Fibroblast of lung (primary cell): ENCODE data around the gene PKN1. TPM values are rescaled to one million over a fixed set of nuclear protein-coding genes. Genes with fewer than 3 reads are reported as not detected.
A peak's percentile ranks its signal among the peaks of the same experiment; 100 is the strongest.

Experiments used
- DNase-seq, 2 donors: peaks; one replicate each; pipeline versions ENCODE4 v3.0.0 to v3.0.0-alpha.2; 2010; ENCODE audit warnings: low read depth in 2 of 2
- H2AFZ ChIP-seq: 2 replicates; pipeline ENCODE4 v1.5.1; 2012; ENCODE audit warnings: low read length, control low read depth, inconsistent platforms
- H3K27ac ChIP-seq: 2 replicates; pipeline ENCODE4 v1.5.1; 2011; ENCODE audit warnings: low read length, control low read depth; ENCODE audit not compliant: insufficient read depth
- H3K27me3 ChIP-seq: 2 replicates; pipeline ENCODE4 v1.5.1; 2011; ENCODE audit warnings: mild to moderate bottlenecking, low read length; ENCODE audit not compliant: control insufficient read depth, insufficient read depth
- H3K36me3 ChIP-seq: 2 replicates; pipeline ENCODE4 v1.5.1; 2011; ENCODE audit warnings: low read length; ENCODE audit not compliant: control insufficient read depth, insufficient read depth
- H3K4me1 ChIP-seq: 2 replicates; pipeline ENCODE4 v1.5.1; 2011; ENCODE audit warnings: low read length; ENCODE audit not compliant: control insufficient read depth, insufficient read depth; ENCODE audit errors: extremely low read depth
- H3K4me2 ChIP-seq: 2 replicates; pipeline ENCODE4 v1.5.1; 2011; ENCODE audit warnings: low read length, control low read depth; ENCODE audit not compliant: insufficient read depth; ENCODE audit errors: extremely low read depth
- H3K4me3 ChIP-seq, 4 experiments: fragments of 200-600 bp in 1 of 4; sonication (generic) in 1 of 4; replicated peaks in 1 of 4; 2 replicates each; pipeline ENCODE4 v1.5.1; 2011 to 2016; ENCODE audit warnings: low read length in 4 of 4, low read depth in 3 of 4, mild to moderate bottlenecking in 3 of 4, control low read depth in 2 of 4, inconsistent platforms in 1 of 4, mixed read lengths in 1 of 4; ENCODE audit not compliant: insufficient read depth in 1 of 4; ENCODE audit errors: control extremely low read depth in 1 of 4
- H3K79me2 ChIP-seq: 2 replicates; pipeline ENCODE4 v1.5.1; 2012; ENCODE audit warnings: mild to moderate bottlenecking, low read length, inconsistent platforms; ENCODE audit not compliant: control insufficient read depth, insufficient read depth
- H3K9ac ChIP-seq: 2 replicates; pipeline ENCODE4 v1.5.1; 2011; ENCODE audit warnings: mild to moderate bottlenecking, low read length, control low read depth; ENCODE audit not compliant: insufficient read depth
- H3K9me3 ChIP-seq: 2 replicates; pipeline ENCODE4 v1.5.1; 2012; ENCODE audit warnings: low read depth, low read length; ENCODE audit not compliant: control insufficient read depth, insufficient read depth
- H4K20me1 ChIP-seq: 2 replicates; pipeline ENCODE4 v1.5.1; 2011; ENCODE audit warnings: low read length; ENCODE audit not compliant: control insufficient read depth, insufficient read depth; ENCODE audit errors: extremely low read depth
- CTCF ChIP-seq, 2 donors: IDR thresholded peaks in 1 of 2; conservative IDR thresholded peaks in 1 of 2; 1 replicate in 1 of 2; 2 replicates in 1 of 2; pipeline ENCODE4 v1.5.1; 2011 to 2012; ENCODE audit warnings: low read length in 2 of 2, control low read depth in 1 of 2, inconsistent platforms in 1 of 2, low read depth in 1 of 2, mild to moderate bottlenecking in 1 of 2
- EZH2 ChIP-seq: IDR thresholded peaks from 2 replicates; pipeline ENCODE4 v1.5.1; 2012; ENCODE audit warnings: low read length, control low read depth, mild to moderate bottlenecking; ENCODE audit errors: missing control alignments
- polyA plus RNA-seq, 2 donors: library from polyadenylated mRNA; depleted of rRNA in 1 of 2; stranded (reverse) in 1 of 2; unstranded in 1 of 2; fragments of >200 nt; gene quantifications; 2 replicates each; pipeline ENCODE4 v1.2.1, GENCODE V29; 2011 to 2012; ENCODE audit warnings: missing spikeins in 1 of 2
- total RNA-seq: library from RNA; depleted of rRNA; stranded (reverse); fragments of >200 nt; gene quantifications from 2 replicates; pipeline ENCODE4 v1.2.1, GENCODE V29; 2014

PKN1 gene
- total and polyA plus RNA-seq, 2 donors (not counting 1 experiment from before 2014, with no cell fraction given), result 43.2 to 141 TPM

- Histone ChIP-seq H4K20me1 (no peaks in the 10 kb centered on the region), H3K4me1 (no peaks in the 10 kb centered on the region), H3K9me3 (no peaks in the 10 kb centered on the region), H3K9ac (no peak overlapping the region), H3K27ac (no peak overlapping the region), H3K4me3 (no peak overlapping the region), H3K27me3 (no peaks in the 10 kb centered on the region), H2AFZ (no peak overlapping the region), H3K4me2 (no peak overlapping the region), H3K79me2 (no peaks in the 10 kb centered on the region), H3K36me3 (peaks cover 45% of the 10 kb centered on the region)
- TF ChIP-seq EZH2, result no peak
- TF ChIP-seq CTCF (conservative IDR thresholded peaks at IDR 0.05 in 1 of 2, IDR thresholded peaks at IDR 0.05 in 1 of 2; ENCODE audit: low read depth in 1 of 2, low read length in 2 of 2), result no peak
- DNase-seq, result no peak
Measured at GRCh38 chr19:14404312-14404711, 28.8 kb upstream of the PKN1 start.

- Histone ChIP-seq H4K20me1 (no peaks in the 10 kb centered on the region), H3K27ac (no peak overlapping the region), H3K27me3 (no peaks in the 10 kb centered on the region), H3K9ac (no peak overlapping the region), H3K4me3 (no peak overlapping the region), H3K36me3 (peaks cover 54% of the 10 kb centered on the region), H3K4me2 (no peak overlapping the region), H2AFZ (no peak overlapping the region), H3K4me1 (no peaks in the 10 kb centered on the region), H3K79me2 (peaks cover 4% of the 10 kb centered on the region), H3K9me3 (no peaks in the 10 kb centered on the region)
- TF ChIP-seq EZH2, result no peak
- TF ChIP-seq CTCF (conservative IDR thresholded peaks at IDR 0.05 in 1 of 2, IDR thresholded peaks at IDR 0.05 in 1 of 2; ENCODE audit: low read depth in 1 of 2, low read length in 2 of 2), result no peak
- DNase-seq, result no peak
Measured at GRCh38 chr19:14405380-14405757, 27.7 kb upstream of the PKN1 start.

GRCh38 chr19:14405758-14406644 is 27.1 kb upstream of the PKN1 start:
- Histone ChIP-seq H3K9ac (peak overlapping the region; percentile 23), H3K27ac (peak overlapping the region; percentile 10), H3K36me3 (peaks cover 61% of the 10 kb centered on the region), H3K4me3 (no peak overlapping the region), H4K20me1 (no peaks in the 10 kb centered on the region), H3K9me3 (no peaks in the 10 kb centered on the region), H3K4me2 (no peak overlapping the region), H2AFZ (no peak overlapping the region), H3K79me2 (peaks cover 9% of the 10 kb centered on the region), H3K27me3 (no peaks in the 10 kb centered on the region), H3K4me1 (no peaks in the 10 kb centered on the region)
- peak; percentile 35 to 66 for TF ChIP-seq CTCF (conservative IDR thresholded peaks at IDR 0.05 in 1 of 2, IDR thresholded peaks at IDR 0.05 in 1 of 2; ENCODE audit: low read depth in 1 of 2, low read length in 2 of 2)
- TF ChIP-seq EZH2, result no peak
- peak; percentile 75 to 86 for DNase-seq
